Islet of Langerhans (tissue), 1 donor: ENCODE results near the gene LHFPL4.
A peak's percentile ranks its signal among the peaks of the same experiment; 100 is the strongest.

Source experiments
- FAIRE-seq: peaks from one replicate; lab custom pipeline; 2011; peaks lifted over from hg19 to GRCh38; lab: Jason Lieb, UNC

LHFPL4 gene

GRCh38 chr3:9473496-9474065, 80.0 kb downstream of the LHFPL4 start:
- FAIRE-seq: no peak

- no peak for FAIRE-seq
Observed at GRCh38 chr3:9469986-9470385, 83.6 kb downstream of the LHFPL4 start.

- no peak for FAIRE-seq
Observed at GRCh38 chr3:9468460-9468859, 85.2 kb downstream of the LHFPL4 start.

- no peak for FAIRE-seq
Observed at GRCh38 chr3:9467451-9467850, 86.2 kb downstream of the LHFPL4 start.

GRCh38 chr3:9455596-9456131, 98.0 kb downstream of the LHFPL4 start:
- FAIRE-seq: peak; percentile 51

- no peak for FAIRE-seq
Observed at GRCh38 chr3:9452417-9452816, 101.2 kb downstream of the LHFPL4 start.

- FAIRE-seq: no peak
Observed at GRCh38 chr3:9450991-9451390, 102.6 kb downstream of the LHFPL4 start.

- FAIRE-seq: no peak
Observed at GRCh38 chr3:9450126-9450525, 103.5 kb downstream of the LHFPL4 start.

- no peak for FAIRE-seq
Observed at GRCh38 chr3:9448643-9449042, 105.0 kb downstream of the LHFPL4 start.
